GM23338 (cell line): Measurements from ENCODE around the gene SOAT1. TPM values are rescaled to one million over a fixed set of nuclear protein-coding genes. Genes with fewer than 3 reads are reported as not detected.
"Not testable (repeated sequence)": the region's sequence is repeated elsewhere in the genome, so short reads cannot be mapped to it uniquely, and the experiment has no call there.

Source experiments
- ATAC-seq: fragments of 200-7000 bp; cut with Tn5 transposase; 3 replicates; pipeline ENCODE4 v1.9.1; 2020
- DNase-seq: peaks from one replicate; pipeline ENCODE4 v3.0.0-alpha.2; 2015; ENCODE audit warnings: low spot score
- H2AFZ ChIP-seq: fragments of 200-600 bp; sonication (generic); 2 replicates; pipeline ENCODE4 v1.8.0; 2016; ENCODE audit warnings: antibody characterized with exemption, mild to moderate bottlenecking, moderate library complexity
- H3F3A ChIP-seq: fragments of 200-600 bp; sonication (generic); replicated peaks from 2 replicates; pipeline ENCODE4 v1.8.0; 2017; ENCODE audit warnings: antibody characterized with exemption, mixed run types, low read depth
- H3K27ac ChIP-seq: fragments of 200-600 bp; sonication (generic); 2 replicates; pipeline ENCODE4 v1.6.1; 2016; ENCODE audit warnings: low read depth
- H3K27me3 ChIP-seq: fragments of 200-600 bp; sonication (generic); 2 replicates; pipeline ENCODE4 v1.8.0; 2016; ENCODE audit warnings: mild to moderate bottlenecking, mixed run types, moderate library complexity; ENCODE audit not compliant: insufficient read depth
- H3K36me3 ChIP-seq: fragments of 200-600 bp; sonication (generic); 2 replicates; pipeline ENCODE4 v1.8.0; 2016; ENCODE audit warnings: mild to moderate bottlenecking; ENCODE audit not compliant: insufficient read depth
- H3K4me1 ChIP-seq: fragments of 200-600 bp; sonication (generic); 2 replicates; pipeline ENCODE4 v1.8.0; 2016; ENCODE audit warnings: mild to moderate bottlenecking, moderate library complexity; ENCODE audit not compliant: insufficient read depth
- H3K4me2 ChIP-seq: fragments of 200-600 bp; sonication (generic); 2 replicates; pipeline ENCODE4 v1.7.1; 2017; ENCODE audit warnings: mixed run types
- H3K4me3 ChIP-seq: fragments of 200-600 bp; sonication (generic); 2 replicates; pipeline ENCODE4 v1.6.1; 2016; ENCODE audit warnings: mixed run types
- H3K79me2 ChIP-seq: fragments of 200-600 bp; sonication (generic); replicated peaks from 2 replicates; pipeline ENCODE4 v1.8.0; 2017; ENCODE audit warnings: mild to moderate bottlenecking; ENCODE audit not compliant: insufficient read depth
- H3K9me2 ChIP-seq: fragments of 200-600 bp; sonication (generic); 2 replicates; pipeline ENCODE4 v1.8.0; 2017; ENCODE audit not compliant: insufficient read depth
- H4K20me1 ChIP-seq: fragments of 200-600 bp; sonication (generic); replicated peaks from 2 replicates; pipeline ENCODE4 v1.8.0; 2017; ENCODE audit warnings: mild to moderate bottlenecking; ENCODE audit not compliant: insufficient read depth
- H3K27ac Mint-ChIP-seq: 2 replicates; pipeline ENCODE4 v1.8.0; 2020; ENCODE audit warnings: inconsistent platforms, mild to moderate bottlenecking, moderate library complexity, mixed read lengths
- H3K27me3 Mint-ChIP-seq: 3 replicates; pipeline ENCODE4 v1.8.0; 2022; ENCODE audit warnings: low read depth, mild to moderate bottlenecking, moderate library complexity, mixed read lengths, inconsistent platforms; ENCODE audit not compliant: insufficient read depth, poor library complexity
- H3K36me3 Mint-ChIP-seq: 3 replicates; pipeline ENCODE4 v1.8.0; 2021; ENCODE audit warnings: low read depth, mild to moderate bottlenecking, inconsistent platforms, moderate library complexity, mixed read lengths
- H3K4me1 Mint-ChIP-seq: 3 replicates; pipeline ENCODE4 v1.8.0; 2020; ENCODE audit warnings: mild to moderate bottlenecking, inconsistent platforms, mixed read lengths
- H3K4me3 Mint-ChIP-seq: 3 replicates; pipeline ENCODE4 v1.8.0; 2021; ENCODE audit warnings: moderate library complexity, mild to moderate bottlenecking, inconsistent platforms, mixed read lengths
- H3K9me3 Mint-ChIP-seq: 3 replicates; pipeline ENCODE4 v1.8.0; 2020; ENCODE audit warnings: moderate library complexity, mild to moderate bottlenecking, inconsistent platforms, mixed read lengths
- EZH2 ChIP-seq: fragments of 200-600 bp; sonication (generic); IDR thresholded peaks from one replicate; pipeline ENCODE4 v1.8.0; 2017; ENCODE audit warnings: antibody characterized with exemption, mild to moderate bottlenecking, low read depth; ENCODE audit not compliant: unreplicated experiment
- EZH2phosphoT487 ChIP-seq: fragments of 200-600 bp; sonication (generic); IDR thresholded peaks from one replicate; pipeline ENCODE4 v1.8.1; 2018; ENCODE audit warnings: antibody characterized with exemption; ENCODE audit not compliant: unreplicated experiment
- POLR2AphosphoS5 ChIP-seq: IDR thresholded peaks from 2 replicates; pipeline ENCODE4 v1.6.1; 2016; ENCODE audit warnings: antibody characterized with exemption, low read depth
- ZNF114 ChIP-seq: fragments of 250-450 bp; sonication (Bioruptor Pico); IDR thresholded peaks from 2 replicates; pipeline ENCODE4 v1.5.0; 2020; ENCODE audit warnings: mild to moderate bottlenecking, moderate library complexity
- ZNF462 ChIP-seq: fragments of 250-450 bp; sonication (Bioruptor Pico); IDR thresholded peaks from 2 replicates; pipeline ENCODE4 v1.5.0; 2020; ENCODE audit warnings: mild to moderate bottlenecking, moderate library complexity
- polyA plus RNA-seq: library from polyadenylated mRNA; unstranded; fragments of >200 nt; fragmentation: Nextera tagmentation; extraction: Ambion mirVana; gene quantifications from 2 replicates; pipeline ENCODE4 v1.2.1, GENCODE V29; 2016
- small RNA-seq: library from RNA; depleted of rRNA; stranded (forward); fragments of <200 nt; gene quantifications from one replicate; pipeline ENCODE3, GENCODE V24; 2014; ENCODE audit warnings: low replicate concordance
- total RNA-seq: library from RNA; depleted of rRNA; stranded (reverse); fragments of >200 nt; shearing (Covaris generic); gene quantifications from 2 replicates; pipeline ENCODE4 v1.2.3, GENCODE V29; 2014; rRNA removed
- TF ChIP-seq, protein P1 (sequence below): IDR thresholded peaks from one replicate; pipeline ENCODE4 v1.6.1; 2018; ENCODE audit warnings: antibody characterized with exemption; ENCODE audit not compliant: unreplicated experiment

Gene SOAT1
- total and polyA plus RNA-seq, 2 experiments from 2014 or later, result 1.3 to 2.6 TPM

GRCh38 chr1:179393721-179394120 lies 100.1 kb downstream of the SOAT1 start (continued):
- TF ChIP-seq ZNF462 (CRISPR knock-in tag) (no peak), ZNF114 (CRISPR knock-in tag) (no peak), EZH2phosphoT487 (no peak), EZH2 (no peak), POLR2AphosphoS5 (no peak)
- TF ChIP-seq, protein P1, sequence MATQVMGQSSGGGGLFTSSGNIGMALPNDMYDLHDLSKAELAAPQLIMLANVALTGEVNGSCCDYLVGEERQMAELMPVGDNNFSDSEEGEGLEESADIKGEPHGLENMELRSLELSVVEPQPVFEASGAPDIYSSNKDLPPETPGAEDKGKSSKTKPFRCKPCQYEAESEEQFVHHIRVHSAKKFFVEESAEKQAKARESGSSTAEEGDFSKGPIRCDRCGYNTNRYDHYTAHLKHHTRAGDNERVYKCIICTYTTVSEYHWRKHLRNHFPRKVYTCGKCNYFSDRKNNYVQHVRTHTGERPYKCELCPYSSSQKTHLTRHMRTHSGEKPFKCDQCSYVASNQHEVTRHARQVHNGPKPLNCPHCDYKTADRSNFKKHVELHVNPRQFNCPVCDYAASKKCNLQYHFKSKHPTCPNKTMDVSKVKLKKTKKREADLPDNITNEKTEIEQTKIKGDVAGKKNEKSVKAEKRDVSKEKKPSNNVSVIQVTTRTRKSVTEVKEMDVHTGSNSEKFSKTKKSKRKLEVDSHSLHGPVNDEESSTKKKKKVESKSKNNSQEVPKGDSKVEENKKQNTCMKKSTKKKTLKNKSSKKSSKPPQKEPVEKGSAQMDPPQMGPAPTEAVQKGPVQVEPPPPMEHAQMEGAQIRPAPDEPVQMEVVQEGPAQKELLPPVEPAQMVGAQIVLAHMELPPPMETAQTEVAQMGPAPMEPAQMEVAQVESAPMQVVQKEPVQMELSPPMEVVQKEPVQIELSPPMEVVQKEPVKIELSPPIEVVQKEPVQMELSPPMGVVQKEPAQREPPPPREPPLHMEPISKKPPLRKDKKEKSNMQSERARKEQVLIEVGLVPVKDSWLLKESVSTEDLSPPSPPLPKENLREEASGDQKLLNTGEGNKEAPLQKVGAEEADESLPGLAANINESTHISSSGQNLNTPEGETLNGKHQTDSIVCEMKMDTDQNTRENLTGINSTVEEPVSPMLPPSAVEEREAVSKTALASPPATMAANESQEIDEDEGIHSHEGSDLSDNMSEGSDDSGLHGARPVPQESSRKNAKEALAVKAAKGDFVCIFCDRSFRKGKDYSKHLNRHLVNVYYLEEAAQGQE, result no peak

GRCh38 chr1:179399399-179399798 lies 105.8 kb downstream of the SOAT1 start:
- not testable (repeated sequence) for H3K27me3 Mint-ChIP-seq, H3K27me3 ChIP-seq, H3K36me3 ChIP-seq, H3K27ac Mint-ChIP-seq, H3K4me3 Mint-ChIP-seq, H3K9me2 ChIP-seq, ATAC-seq, DNase-seq, H3K4me1 ChIP-seq, H3K79me2 ChIP-seq, H3K4me3 ChIP-seq, H3F3A ChIP-seq, H3K27ac ChIP-seq, H3K36me3 Mint-ChIP-seq, H3K4me2 ChIP-seq, H3K9me3 Mint-ChIP-seq, H4K20me1 ChIP-seq, H3K4me1 Mint-ChIP-seq, H2AFZ ChIP-seq

Small RNA genes within 50 kb of the gene (small RNA-seq; reads per million reads assigned to genes)
- gene AL512326.2, result not detected

Other genes with a start within 250 kb of the SOAT1 start
- 49.7 and 57.6 TPM in 2 replicates for gene TOR3A, start 211.7 kb upstream of the SOAT1 start, total RNA-seq
- gene TOR3A, start 211.7 kb upstream of the SOAT1 start, polyA plus RNA-seq, result 11.2 TPM in 2 replicates
- 21.5 and 22.7 TPM in 2 replicates for gene ABL2, start 64.1 kb upstream of the SOAT1 start, total RNA-seq
- gene ABL2, start 64.1 kb upstream of the SOAT1 start, polyA plus RNA-seq, result 3.8 and 5.8 TPM in 2 replicates
- not detected in 2 replicates for gene AXDND1, start 72.2 kb downstream of the SOAT1 start, total RNA-seq
- 0.31 TPM in 1 of 2 replicates, not detected in the other for gene AXDND1, start 72.2 kb downstream of the SOAT1 start, polyA plus RNA-seq